H1 (cell line): ENCODE measurements around the gene UBE2E2. TPM values are rescaled to one million over a fixed set of nuclear protein-coding genes. Genes with fewer than 3 reads are reported as not detected.

Source experiments
- CHD1 ChIP-seq: IDR thresholded peaks from 2 replicates; pipeline ENCODE4 v1.6.1; 2012; ENCODE audit warnings: low read depth, low read length, improper control_type of control experiment
- EGR1 ChIP-seq: IDR thresholded peaks from 2 replicates; pipeline ENCODE4 v1.6.1; 2011; ENCODE audit warnings: low read depth, low read length, borderline replicate concordance
- polyA plus RNA-seq, 7 experiments: library from polyadenylated mRNA; depleted of rRNA in 3 of 7; stranded (reverse) in 5 of 7; unstranded in 2 of 7; fragments of >200 nt in 5 of 7; fragments of 200-250 nt in 2 of 7; gene quantifications; 1 replicate in 5 of 7; 2 replicates in 1 of 7; 4 replicates in 1 of 7; pipeline versions ENCODE4 v1.2.1 to v1.2.3, GENCODE V29; 2011 to 2013; ENCODE audit warnings: missing spikeins in 2 of 7, mixed read lengths in 2 of 7
- total RNA-seq: library from RNA; stranded (reverse); fragmentation: NEBNext Ultra II Directional; extraction: Animal tissue kit (Norgen Biotek cat#: 25700); gene quantifications from 2 replicates; pipeline ENCODE4 v1.2.1, GENCODE V29; 2021
- TF ChIP-seq, protein P1 (sequence below): fragments of 300-600 bp; sonication (generic); IDR thresholded peaks from 2 replicates; pipeline ENCODE4 v1.7.1; 2012; ENCODE audit warnings: low read length, moderate library complexity, mild to moderate bottlenecking, inconsistent platforms; ENCODE audit not compliant: insufficient replicate concordance

UBE2E2 gene
- total and polyA plus RNA-seq, 2 of the 8 experiments (the other 6 are each of a cell fraction or from before 2014, with no cell fraction given) = 57.6 to 70.6 TPM

DNA sequence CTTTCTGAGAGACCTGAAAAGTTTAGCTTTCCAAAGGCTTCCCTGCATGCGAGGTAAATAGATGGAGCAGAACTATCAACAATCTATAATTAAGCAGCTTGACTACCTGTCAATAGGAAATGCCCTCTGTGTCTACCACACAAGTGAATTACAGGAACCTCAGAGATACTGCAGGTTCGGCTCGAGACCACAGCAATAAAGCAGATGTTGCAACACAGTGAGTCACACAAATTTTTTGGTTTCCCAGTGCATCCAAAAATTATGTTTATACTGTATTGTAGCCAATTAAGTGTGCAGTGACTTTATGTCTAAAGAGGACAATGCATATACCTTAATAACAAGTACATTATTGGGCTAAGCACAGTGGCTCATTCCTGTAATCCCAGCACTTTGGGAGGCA lies 252.0 kb downstream of the UBE2E2 start (continued):
- TF ChIP-seq, protein P1, sequence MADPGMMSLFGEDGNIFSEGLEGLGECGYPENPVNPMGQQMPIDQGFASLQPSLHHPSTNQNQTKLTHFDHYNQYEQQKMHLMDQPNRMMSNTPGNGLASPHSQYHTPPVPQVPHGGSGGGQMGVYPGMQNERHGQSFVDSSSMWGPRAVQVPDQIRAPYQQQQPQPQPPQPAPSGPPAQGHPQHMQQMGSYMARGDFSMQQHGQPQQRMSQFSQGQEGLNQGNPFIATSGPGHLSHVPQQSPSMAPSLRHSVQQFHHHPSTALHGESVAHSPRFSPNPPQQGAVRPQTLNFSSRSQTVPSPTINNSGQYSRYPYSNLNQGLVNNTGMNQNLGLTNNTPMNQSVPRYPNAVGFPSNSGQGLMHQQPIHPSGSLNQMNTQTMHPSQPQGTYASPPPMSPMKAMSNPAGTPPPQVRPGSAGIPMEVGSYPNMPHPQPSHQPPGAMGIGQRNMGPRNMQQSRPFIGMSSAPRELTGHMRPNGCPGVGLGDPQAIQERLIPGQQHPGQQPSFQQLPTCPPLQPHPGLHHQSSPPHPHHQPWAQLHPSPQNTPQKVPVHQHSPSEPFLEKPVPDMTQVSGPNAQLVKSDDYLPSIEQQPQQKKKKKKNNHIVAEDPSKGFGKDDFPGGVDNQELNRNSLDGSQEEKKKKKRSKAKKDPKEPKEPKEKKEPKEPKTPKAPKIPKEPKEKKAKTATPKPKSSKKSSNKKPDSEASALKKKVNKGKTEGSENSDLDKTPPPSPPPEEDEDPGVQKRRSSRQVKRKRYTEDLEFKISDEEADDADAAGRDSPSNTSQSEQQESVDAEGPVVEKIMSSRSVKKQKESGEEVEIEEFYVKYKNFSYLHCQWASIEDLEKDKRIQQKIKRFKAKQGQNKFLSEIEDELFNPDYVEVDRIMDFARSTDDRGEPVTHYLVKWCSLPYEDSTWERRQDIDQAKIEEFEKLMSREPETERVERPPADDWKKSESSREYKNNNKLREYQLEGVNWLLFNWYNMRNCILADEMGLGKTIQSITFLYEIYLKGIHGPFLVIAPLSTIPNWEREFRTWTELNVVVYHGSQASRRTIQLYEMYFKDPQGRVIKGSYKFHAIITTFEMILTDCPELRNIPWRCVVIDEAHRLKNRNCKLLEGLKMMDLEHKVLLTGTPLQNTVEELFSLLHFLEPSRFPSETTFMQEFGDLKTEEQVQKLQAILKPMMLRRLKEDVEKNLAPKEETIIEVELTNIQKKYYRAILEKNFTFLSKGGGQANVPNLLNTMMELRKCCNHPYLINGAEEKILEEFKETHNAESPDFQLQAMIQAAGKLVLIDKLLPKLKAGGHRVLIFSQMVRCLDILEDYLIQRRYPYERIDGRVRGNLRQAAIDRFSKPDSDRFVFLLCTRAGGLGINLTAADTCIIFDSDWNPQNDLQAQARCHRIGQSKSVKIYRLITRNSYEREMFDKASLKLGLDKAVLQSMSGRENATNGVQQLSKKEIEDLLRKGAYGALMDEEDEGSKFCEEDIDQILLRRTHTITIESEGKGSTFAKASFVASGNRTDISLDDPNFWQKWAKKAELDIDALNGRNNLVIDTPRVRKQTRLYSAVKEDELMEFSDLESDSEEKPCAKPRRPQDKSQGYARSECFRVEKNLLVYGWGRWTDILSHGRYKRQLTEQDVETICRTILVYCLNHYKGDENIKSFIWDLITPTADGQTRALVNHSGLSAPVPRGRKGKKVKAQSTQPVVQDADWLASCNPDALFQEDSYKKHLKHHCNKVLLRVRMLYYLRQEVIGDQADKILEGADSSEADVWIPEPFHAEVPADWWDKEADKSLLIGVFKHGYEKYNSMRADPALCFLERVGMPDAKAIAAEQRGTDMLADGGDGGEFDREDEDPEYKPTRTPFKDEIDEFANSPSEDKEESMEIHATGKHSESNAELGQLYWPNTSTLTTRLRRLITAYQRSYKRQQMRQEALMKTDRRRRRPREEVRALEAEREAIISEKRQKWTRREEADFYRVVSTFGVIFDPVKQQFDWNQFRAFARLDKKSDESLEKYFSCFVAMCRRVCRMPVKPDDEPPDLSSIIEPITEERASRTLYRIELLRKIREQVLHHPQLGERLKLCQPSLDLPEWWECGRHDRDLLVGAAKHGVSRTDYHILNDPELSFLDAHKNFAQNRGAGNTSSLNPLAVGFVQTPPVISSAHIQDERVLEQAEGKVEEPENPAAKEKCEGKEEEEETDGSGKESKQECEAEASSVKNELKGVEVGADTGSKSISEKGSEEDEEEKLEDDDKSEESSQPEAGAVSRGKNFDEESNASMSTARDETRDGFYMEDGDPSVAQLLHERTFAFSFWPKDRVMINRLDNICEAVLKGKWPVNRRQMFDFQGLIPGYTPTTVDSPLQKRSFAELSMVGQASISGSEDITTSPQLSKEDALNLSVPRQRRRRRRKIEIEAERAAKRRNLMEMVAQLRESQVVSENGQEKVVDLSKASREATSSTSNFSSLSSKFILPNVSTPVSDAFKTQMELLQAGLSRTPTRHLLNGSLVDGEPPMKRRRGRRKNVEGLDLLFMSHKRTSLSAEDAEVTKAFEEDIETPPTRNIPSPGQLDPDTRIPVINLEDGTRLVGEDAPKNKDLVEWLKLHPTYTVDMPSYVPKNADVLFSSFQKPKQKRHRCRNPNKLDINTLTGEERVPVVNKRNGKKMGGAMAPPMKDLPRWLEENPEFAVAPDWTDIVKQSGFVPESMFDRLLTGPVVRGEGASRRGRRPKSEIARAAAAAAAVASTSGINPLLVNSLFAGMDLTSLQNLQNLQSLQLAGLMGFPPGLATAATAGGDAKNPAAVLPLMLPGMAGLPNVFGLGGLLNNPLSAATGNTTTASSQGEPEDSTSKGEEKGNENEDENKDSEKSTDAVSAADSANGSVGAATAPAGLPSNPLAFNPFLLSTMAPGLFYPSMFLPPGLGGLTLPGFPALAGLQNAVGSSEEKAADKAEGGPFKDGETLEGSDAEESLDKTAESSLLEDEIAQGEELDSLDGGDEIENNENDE = no peak
- TF ChIP-seq EGR1 (no peak), CHD1 (no peak)
